ENCODE results near the gene FBXW4.

Gene FBXW4

DNA sequence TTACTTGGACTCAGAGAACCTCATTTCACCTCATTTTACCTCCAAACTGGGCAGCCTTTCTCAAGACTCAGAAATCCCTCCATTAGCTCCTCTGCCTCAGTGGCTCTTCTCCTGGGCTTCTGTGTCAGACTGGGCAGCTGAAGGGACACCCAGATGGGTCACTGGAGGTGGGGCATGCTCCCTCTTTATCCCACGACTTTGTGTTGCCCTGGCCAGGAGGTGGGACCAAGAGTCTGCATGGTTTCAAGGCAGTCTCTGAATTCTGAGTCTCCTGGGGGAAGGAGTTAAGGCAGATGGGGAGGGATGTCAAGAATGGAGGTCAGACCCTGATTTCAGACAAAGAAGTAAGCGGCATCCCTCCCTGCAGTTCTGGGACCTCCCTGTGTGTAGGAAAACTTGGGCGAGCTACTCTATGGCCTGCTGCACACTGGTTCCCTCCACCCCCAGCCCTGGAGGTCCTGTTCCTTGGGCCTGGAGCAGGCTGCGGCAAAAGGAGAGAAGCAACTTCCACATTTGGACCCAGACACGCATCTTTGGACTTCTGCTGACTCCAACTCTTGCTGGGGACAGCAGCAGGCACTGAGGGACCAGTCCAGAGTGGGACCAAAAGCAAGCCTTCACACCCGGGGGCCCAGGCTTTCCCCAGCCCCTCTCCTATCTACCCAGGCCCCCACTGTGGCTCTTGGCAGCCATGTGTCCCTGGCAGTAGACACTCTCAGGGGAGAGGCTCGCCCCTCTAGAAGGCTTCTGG, 117.7 kb downstream of the FBXW4 start:
- no peak for DNase-seq

DNA sequence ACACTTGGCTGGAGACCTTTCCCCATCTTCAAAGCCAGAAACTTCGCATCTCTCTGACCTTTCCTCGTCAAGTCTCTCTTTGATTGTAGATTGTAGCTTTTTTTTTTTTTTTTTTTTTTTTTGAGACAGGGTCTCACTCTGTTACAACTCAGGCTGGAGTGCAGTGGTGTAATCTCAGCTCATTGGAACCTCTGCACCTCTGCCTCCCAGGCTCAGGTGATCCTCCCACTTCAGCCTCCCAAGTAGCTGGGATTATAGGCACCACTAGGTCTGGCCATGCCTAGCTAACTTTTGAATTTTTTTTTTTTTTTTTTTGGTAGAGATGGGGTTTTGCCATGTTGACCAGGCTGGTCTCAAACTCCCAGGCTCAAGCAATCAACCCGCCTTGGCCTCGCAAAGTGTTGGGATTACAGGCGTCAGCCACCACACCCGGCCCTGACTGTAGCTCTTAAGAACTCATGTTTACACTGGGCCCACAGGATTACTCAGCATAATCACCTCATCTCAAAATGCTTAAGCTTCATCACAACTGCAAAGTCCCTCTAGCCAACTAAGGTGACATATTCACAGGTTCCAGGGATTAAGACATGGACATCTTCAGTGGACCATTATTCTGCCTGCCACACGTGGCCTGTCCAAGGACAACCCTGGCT, 118.6 kb downstream of the FBXW4 start:
- DNase-seq = no peak

DNA sequence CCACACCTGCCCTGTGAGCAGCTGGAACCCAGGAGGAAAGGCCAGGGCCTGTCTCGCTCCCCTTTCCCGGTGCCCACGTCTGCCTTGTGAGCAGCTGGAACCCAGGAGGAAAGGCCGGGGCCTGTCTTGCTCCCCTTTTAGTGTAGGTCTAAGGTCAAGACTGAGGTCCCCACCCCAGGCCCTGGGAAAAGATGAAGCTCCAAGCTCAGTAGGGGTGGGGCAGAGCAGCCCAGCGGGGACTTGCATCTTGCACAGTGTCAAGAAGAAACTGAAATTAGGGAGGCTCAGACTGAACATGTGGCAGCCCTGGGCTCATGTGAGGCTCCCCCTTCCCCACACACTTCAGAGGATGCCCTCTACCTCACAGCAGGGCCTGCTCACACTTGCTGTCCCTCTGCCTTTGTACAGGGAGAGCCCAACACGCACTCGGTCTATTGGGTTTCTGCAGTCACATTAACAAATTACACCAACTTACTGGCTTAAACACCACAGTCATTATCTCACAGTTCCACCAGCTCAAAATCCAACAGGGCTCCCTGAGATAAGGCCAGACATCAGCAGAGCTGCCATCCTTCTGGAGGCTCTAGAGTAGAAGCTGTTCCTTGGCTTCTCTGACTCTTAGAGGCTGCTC, 119.3 kb downstream of the FBXW4 start:
- DNase-seq = no peak

DNA sequence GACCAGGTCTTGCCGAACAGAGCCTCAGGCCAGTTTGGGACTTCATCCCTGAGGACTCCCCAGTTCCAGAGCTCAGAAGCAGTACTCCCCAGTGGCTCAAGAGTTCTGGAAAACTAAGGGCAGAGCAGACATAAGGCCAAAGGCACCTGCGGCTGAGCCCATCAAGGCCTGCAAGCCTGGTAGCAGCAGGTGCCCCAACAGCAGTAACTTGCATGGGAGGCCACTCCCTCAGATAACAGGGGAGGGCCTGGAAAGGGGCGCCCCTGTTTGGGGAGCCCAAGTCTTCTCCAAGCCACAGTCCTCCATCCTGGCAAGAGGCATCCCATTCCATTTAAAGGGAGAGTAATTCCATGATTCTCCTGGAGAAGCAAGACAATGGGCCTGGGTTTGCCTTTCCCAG, 119.9 kb downstream of the FBXW4 start:
- no peak for DNase-seq

GRCh38 chr10:101573885-101574753, 120.9 kb downstream of the FBXW4 start:
- no peak for DNase-seq

- no peak for DNase-seq
Observed at GRCh38 chr10:101572785-101573184, 122.2 kb downstream of the FBXW4 start.

- DNase-seq = no peak
Observed at GRCh38 chr10:101572126-101572525, 122.8 kb downstream of the FBXW4 start.

DNA sequence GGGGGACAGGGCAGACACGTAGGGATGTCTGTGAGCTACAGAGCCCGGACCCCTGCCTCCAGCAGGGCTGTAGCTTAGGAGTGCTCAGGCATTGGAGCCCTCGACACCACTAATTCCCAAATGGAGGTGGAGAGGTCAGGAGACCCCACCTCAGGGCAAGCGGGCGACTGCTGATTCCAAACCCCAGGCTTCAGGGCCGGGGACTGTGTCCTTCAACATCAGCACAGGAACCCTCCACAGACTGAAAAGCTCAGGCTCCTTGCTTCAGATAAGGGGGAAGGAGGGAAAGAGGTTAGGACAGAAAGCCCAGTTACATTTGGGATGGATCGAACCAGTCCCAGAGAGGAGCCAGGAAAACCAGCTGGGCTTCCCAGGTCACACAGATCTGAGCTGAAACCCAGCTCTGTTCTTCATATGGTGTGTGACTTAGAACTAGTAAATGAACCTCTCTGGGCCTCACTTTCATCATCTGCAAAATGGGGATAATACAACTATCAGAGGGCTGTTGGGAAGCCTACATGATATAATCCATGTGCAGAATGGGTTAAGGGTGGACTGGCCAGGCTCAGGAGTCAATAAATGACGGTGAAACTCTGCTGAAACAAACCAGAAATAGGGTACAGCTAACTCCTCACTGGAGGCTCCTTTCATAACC, 123.6 kb downstream of the FBXW4 start:
- DNase-seq = no peak

GRCh38 chr10:101570428-101571270, 124.3 kb downstream of the FBXW4 start:
- no peak for DNase-seq

DNA sequence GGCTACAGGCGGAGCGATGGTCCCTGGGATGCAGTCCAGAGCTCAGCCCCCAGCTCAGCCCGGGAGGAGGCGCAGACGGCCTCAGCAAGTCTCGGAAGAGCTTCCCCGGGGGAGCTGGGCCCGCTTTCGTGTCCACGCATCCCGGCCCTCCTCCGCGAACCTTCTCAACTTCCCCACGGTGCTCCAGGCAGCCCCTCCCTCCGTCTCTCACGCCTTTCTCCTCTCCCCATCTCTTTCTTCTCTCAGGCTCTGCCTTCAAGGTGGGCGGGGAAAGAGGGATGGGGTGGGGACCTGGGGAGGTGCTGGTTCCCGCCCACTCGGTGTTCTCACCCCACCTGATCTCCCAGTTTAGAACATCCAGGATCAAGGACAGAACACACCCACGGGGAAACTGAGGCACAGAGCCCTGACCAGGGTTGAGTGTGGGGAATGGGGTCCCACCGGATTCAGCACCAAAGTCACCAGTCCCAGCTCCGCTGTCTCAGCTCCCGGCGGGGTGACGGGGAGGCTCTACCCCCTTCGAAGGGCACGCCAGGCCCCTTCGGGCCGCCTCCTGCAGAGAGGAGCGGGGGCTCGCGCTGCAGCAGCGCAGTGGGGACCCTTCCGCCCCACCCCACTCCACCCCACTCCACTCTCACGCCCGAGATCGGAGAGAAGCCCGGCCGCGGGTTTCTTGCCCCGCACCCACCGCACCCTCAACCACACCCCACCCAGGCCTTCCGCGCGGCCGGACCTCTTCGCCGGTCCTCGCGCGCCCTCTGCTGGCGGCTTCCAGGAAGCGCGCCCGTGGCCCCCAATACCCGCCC, 125.1 kb downstream of the FBXW4 start:
- no peak for DNase-seq

DNA sequence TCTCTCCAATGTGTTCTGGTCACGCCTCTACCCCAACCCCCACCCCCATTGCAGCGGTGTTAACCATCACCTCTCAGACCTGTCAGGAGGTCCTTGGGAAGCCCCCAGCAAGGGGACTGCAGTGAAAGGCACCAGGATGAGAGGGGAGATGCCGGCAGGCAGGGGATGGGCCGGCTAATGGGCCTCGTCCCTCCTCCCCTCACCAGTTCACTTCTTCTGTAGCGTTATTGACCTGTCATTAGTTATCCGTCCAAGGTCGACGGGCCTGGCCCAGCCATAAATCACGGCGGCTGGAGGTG, 125.7 kb downstream of the FBXW4 start:
- DNase-seq = no peak

- DNase-seq = no peak
Observed at GRCh38 chr10:101568054-101568745, 126.8 kb downstream of the FBXW4 start.

DNA sequence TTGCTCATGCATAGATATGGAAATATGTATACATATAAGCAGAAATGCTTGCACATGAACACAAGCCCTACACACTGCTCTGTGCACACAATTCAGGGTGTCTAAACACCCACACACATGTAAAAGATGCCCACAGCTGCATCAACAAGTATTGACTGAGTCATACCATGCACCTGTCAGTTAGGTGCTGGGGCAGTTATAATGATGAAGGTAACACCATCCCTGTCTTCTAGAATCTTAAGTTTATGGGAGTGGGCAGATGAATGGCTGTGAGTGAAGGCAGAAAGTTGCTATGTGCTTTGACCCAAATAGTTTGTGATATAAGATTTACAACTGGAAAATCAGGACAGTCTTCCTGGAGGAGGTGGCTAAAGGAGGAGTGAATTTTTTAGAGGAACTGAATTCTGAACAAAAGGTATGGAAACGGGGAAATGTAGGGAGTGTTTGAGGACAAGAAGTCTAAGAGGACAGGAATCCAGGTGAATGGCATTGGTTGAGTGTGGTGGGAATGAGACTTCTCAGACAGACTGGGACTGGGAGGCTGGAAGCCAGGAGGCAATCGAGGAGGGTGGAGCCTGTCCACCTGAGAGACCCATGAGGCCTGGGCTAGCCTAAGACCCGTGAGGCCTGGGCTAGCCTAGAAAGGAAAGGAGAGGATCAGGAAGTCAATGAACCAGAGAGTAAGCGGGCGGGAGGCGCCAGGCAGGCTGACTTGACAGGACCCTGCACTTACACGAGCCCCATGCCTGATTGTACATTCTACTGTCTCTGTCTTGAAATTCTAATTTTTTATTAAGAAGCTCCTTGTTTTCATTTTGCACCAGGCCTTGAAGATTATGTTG, 127.6 kb downstream of the FBXW4 start:
- DNase-seq = no peak

GRCh38 chr10:101566333-101567164, 128.4 kb downstream of the FBXW4 start:
- DNase-seq = no peak

DNA sequence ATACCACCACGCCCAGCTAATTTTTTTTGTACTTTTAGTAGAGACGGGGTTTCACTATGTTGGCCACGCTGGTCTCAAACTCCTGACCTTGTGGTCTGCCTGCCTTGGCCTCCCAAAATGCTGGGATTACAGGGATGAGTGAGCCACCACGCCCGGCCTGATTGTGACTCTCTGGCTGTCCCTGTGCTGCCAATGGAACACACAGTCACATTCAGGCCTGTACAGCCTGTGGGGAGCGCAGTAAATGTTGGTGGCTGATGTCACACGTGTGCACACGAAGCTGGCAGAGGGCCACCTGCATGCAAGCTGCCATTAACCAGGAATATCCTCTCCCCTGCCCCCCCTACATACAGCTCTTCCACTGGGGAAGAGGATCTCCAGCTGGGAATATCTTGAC, 129.0 kb downstream of the FBXW4 start:
- DNase-seq = no peak

GRCh38 chr10:101565370-101565900, 129.5 kb downstream of the FBXW4 start:
- DNase-seq = no peak

DNA sequence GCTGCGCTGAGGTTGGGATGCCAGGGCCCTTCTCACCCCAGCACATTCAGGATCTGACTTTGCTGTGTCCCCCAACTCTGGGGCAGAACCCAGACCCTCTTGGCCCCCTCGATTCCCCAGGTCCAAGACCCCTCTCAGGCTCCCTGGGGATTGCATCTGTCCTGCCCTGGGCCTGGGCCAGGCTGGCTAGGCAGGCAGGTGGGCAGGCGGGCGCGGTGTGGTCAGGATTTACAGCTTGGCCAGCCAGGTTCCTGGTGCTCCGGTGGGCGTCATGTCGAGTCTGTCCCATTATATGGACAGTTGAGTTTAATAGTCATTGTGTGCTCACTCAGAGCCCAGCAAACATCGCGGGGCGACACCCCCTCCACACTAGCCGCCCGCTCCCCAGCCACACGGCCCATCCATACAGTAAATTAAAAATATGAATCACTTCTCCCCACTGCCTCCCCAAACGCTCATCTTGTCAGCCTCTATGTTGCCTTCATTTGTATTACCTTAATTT, 130.4 kb downstream of the FBXW4 start:
- DNase-seq = no peak

GRCh38 chr10:101563497-101564040, 131.4 kb downstream of the FBXW4 start:
- no peak for DNase-seq

Data from NCI-H2029 treated with DMSO at 0.1 percent for 48 hours (cell line).